Right kidney (tissue), 1 donor: ENCODE measurements around the gene VENTX.
"Not testable (repeated sequence)": the region's sequence is repeated elsewhere in the genome, so short reads cannot be mapped to it uniquely, and the experiment has no call there.

Experiments
- DNase-seq: peaks from one replicate; pipeline ENCODE4 v3.0.0-alpha.2; 2016

Gene VENTX

GRCh38 chr10:133254421-133255120 lies 16.9 kb downstream of the VENTX start:
- DNase-seq = no peak

- DNase-seq = no peak
These were observed 17.7 kb downstream of the VENTX start for GRCh38 chr10:133255323-133255722.

DNA sequence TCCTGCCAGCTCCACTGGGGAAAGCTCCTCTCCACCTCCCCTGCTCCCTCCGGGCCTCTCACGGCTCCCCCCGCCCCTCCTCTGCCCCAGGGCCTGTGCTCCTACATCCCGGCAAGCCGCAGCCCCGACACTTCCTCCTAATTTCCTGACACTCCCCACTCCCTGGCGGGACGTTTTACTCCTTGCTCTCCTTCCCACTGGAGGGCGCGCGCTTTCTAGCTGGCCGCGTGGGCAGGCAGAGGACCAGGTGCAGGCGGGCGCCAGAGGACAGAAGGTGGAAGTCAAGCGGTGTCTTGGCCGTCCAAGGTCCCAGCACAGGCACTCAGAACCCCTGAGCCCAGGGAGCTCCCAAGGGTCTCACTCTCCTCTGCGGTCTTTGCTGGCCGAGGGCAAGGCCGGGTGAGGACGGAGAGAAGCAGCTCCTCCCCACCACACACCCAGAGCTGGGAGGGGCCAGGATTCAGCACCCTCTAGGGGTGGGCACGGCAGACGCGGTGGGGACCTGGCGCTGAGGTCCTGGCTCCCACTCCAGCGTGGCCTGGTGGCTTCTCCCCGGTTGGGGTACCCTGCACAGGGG lies 19.9 kb downstream of the VENTX start:
- DNase-seq = peak; percentile 54

DNA sequence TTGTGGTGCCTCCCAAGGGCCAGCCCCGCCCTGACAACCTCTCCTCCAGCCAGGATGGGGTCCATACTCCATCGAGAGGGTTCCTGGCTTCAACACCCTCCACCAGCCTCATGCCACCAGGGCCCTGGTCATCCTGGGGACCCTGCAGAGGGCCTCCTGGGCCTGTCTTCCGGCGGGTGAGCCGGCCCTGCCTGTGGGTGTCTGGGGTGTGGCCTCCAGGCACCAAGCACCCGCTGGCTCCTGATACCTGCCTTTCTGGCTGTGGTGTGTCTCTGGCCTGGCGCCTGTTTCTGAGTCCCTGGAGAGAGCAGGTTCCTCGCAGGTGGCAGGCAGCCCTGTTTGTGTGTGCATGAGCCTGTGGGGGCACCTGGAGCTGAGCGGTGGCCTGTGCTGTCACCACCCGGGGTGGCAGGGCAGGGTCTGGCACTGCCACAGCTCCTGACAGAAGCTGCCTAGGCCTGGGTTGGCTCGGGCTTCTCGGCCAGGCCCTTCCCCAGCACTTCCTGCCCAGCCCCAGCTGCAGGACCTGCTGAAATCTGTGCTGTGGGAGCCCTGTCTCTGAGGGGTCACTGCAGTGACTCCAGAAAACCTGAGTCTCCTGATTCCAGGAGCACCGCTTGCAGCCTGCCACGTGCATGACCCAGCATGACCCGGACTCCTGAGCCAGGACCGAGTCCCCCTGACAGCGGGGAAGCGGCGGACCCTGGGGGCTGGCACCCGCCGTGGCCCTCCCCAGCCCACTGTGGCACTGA lies 20.6 kb downstream of the VENTX start:
- DNase-seq = no peak

GRCh38 chr10:133258818-133259601 lies 21.4 kb downstream of the VENTX start:
- no peak for DNase-seq

DNA sequence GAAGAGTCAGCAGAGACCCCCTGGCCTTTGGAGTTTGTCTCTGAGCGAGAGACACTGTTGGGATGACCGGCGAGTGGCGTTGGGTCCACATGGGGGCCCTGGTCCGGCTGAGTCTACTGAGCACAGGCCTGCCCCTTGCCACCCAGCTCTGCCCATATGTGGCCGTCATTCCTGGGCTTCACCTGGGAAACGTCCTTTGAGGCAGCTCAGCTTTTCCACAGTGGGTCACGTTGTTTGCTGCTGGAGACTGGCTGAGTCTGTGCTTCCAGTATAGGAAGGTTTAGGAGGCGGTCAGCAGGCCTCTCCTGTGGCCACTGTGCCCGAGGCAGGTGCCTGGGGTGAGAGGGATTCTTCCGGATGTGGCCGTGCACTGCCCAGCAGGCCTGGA lies 21.9 kb downstream of the VENTX start:
- no peak for DNase-seq

DNA sequence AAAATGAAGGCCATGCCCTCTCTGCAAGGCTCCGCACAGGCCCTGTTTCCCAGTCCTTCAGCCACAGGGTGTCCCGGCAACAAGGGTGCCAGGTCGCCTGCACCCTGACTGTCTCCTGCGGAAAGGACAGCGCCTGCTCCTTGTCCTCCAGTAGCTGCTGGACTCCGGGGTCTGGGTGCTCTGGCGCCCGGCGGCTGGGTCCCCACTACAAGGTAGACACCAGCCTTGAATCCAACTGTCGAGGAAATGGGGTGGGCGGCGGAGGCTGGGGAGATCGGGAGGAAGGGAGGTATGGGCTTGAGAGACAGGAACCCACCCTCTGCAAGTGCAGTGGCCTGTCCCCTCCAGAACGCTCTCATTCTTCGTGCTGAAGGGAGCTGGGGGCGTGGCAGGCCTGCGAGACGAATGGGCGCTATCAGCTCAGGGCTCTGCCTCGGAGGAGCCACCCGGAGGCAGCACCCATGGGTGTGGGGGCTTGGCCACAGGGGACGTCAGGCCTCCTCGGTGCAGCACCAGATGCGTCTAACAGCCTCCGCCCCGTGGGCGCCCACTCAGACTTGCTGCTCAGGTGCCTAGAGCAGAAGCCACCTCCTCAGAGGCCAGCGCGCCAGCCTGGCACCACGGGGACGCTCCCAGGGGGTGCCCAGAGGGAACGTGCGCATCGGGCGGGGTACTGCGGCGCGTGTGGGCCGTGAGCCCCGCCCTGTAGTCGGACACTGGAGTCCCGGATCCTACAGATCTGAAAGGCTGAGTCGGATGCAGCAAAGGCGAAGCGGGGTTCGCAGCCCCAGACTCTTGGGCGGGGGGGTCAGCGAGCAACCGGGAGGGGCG lies 23.5 kb downstream of the VENTX start:
- DNase-seq = peak; percentile 73

GRCh38 chr10:133261726-133262325 lies 24.2 kb downstream of the VENTX start:
- no peak for DNase-seq

DNA sequence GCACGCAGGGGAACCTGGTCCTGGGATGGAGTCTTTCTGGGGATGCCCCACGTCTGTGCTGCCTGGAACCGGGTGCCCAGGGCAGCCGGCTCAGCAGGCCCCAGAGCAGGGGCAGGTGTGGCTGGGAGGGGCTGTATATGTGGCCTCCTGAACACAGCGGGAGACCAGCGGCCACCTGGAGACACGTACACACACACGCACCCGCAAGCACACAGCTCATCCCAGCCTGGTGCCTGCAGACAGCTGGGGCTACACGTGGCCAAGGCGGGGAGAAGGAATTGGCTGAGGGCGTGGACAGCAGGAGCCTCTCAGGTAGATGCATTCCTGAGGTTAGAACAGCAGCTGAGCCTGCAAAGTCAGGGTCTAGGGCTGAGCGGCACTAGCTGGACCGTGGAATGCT lies 25.0 kb downstream of the VENTX start:
- no peak for DNase-seq

DNA sequence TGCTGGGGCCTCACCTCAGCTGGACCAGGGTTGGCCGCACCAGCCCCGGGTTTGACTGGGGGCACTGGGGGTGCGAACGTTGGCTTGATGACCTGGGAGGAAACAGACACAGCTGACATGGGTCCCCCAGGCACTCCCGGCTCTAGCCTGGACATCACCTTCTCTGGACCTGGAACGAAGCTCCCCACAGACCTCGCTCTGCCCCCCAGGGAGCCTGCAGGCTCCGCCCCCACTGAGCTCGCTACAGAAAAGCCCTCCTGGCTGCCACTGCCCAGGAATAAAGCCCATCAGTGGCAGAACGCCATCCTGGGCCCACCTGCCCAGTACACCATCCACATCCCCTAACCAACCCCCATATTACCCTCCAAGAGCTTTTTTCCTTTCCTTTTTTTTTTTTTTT lies 26.0 kb downstream of the VENTX start:
- no peak for DNase-seq

DNA sequence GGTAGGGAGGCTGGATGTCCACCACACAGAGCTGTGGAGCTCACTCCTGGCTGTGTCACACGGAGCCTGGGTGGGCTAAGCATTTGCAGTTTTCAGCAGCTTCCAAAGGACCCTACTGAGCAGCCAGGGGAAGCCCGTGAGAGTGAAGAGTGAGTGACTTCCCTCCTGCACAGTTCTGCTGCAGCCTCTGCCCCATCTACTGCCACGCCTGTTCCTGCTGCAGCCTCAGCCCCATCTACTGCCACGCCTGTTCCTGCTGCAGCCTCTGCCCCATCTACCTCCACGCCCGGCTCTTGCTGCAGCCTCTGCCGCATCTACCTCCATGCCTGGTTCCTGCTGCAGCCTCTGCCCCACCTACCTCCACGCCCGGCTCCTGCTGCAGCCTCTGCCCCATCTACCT lies 26.8 kb downstream of the VENTX start:
- DNase-seq = no peak

DNA sequence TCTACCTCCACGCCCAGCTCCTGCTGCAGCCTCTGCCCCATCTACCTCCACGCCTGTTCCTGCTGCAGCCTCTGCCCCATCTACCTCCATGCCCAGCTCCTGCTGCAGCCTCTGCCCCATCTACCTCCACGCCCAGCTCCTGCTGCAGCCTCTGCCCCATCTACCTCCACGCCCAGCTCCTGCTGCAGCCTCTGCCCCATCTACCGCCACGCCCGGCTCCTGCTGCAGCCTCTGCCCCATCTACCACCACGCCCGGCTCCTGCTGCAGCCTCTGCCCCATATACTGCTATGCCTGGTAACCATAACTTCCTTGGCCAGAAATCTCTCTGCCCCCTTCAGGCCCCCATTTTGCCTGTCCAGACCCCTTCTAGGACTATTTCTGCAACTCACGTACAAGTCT lies 27.4 kb downstream of the VENTX start:
- not testable (repeated sequence) for DNase-seq

DNA sequence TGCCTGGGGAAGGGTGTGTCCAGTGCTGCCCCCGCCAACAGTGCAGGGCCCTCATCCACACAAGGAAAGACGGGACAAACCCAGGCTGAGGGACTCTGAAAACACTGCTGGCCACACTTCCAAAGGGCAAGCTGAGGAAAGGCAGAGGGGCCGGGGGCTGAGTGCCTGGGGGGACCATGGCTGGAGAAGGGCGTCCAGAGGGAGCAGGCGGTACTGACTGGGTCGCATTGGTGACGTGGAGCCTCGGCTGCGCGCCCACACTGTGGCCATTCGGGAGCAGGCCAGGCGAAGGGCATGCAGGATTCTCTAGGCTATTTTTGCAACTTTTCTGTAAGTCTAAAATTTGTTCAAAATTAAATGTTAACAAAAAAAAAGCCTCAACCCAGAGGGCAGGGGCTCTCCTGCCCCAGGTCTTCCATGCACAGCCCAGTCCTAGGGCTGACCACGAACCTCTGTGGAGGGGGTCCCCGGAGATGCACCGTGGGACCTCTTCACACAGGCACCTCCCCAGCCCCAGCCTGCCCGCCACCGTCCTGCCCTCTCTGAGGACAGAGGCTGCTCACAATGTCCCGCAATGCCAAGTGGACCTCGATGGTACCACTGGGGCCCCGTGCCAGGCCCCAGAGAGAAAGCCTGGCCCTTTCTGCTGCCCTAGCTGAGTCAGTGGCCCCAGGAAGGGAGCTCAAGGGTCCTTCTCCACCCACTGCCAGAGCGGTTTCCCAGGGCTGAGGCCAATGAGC lies 28.6 kb downstream of the VENTX start:
- DNase-seq = no peak

GRCh38 chr10:133267293-133267692 lies 29.6 kb downstream of the VENTX start:
- no peak for DNase-seq

GRCh38 chr10:133267829-133268228 lies 30.2 kb downstream of the VENTX start:
- DNase-seq = no peak

GRCh38 chr10:133268532-133268931 lies 30.9 kb downstream of the VENTX start:
- no peak for DNase-seq

- DNase-seq = no peak
These were observed 31.7 kb downstream of the VENTX start for GRCh38 chr10:133269367-133269766.

DNA sequence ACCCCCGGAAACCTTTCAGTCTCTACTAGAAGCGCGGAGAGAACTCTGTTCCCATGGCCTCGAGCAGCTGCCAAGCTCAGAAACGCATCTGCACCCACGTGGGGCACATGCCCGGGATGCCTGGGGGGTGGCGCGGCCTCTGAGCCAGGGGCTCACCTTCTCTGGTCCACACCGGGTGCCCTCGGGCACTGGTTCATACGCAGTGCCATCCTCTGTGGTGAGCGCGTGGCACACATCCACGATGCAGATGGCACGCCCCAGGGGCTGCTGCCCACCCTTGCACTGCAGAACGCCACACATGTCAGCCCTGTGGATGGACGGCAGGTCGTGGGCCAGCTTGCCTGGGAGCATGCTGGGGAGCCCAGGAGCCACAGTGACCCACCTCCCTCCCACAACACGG lies 32.5 kb downstream of the VENTX start:
- no peak for DNase-seq

DNA sequence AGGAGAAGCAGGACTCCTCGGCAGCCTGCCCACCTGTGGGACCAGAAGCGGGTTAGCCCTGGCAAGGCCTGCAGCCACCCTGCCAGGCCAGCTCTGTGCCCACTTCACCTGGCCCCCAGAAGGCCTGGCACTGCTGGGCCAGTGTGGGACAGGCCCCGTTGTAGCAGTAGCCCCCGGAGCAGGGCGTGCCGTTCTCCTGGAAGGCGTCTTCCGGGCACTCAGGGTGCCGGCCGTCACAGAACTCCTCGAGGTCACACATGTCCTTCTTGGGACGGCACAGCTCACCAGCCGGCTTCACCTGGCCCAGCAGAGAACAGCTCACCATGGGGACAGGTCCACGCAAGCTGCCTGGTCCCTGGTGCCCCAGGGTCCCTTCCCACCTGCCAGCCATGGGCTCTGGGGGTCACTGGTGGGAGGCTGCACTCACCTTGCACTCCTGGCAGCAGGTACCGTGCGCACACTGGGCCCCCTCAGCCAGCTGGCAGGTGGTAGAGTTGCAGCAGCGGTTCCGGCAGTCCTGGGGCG lies 33.2 kb downstream of the VENTX start:
- no peak for DNase-seq

- no peak for DNase-seq
These were observed 34.1 kb downstream of the VENTX start for GRCh38 chr10:133271521-133272300.
